GM19023 (cell line): ENCODE data around the gene PHACTR3.
"Not testable (repeated sequence)": the region's sequence is repeated elsewhere in the genome, so short reads cannot be mapped to it uniquely, and the experiment has no call there.

ENCODE experiments used
- ATAC-seq: cut with Tn5 transposase; IDR thresholded peaks from one replicate; pipeline ENCODE4 v1.9.1; 2021; ENCODE audit warnings: mild to moderate bottlenecking, moderate library complexity; ENCODE audit not compliant: unreplicated experiment

PHACTR3 gene

DNA sequence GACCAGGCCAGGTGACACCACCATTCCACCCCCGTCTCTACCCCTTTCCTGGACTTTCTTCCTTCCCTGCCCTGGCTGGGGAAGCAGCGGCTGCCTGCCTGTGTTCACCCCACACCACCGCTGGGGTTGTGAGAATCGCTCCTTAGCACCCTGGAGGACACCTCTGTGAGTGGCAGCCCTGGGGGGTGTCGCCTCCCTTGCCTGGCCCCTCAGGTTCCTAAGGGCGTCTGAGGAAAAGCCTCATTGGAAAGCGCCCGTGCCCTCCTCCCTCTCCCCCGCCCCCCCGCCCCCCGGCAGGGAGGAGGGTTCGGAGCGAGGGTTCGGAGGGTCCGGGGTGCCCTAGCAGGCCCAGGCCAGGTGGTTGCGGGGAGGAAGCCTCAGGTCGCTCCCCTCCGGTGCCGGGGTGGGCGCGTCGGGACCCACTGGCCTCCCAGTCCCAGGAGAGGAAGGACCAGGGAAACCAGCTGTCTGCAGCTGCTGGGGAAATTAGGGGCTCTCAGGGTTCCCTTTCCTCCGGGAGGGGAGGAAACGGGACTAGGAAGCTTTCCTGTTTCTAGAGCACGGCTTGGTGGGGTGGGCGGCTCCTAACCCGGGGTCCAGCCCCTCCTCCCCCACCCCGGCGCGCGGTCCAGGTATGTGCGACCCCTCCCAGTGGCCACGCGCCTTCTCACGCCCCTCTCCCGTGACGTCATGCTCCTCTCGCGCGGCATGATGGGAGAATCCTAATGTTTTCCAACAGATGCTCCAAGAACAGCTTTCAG lies at the start of gene PHACTR3:
PHACTR3 (plus strand) TSS at position 760 of the 761 bp plus-strand sequence. CDS start 475 bp downstream, outside the sequence.
- no peak for ATAC-seq

DNA sequence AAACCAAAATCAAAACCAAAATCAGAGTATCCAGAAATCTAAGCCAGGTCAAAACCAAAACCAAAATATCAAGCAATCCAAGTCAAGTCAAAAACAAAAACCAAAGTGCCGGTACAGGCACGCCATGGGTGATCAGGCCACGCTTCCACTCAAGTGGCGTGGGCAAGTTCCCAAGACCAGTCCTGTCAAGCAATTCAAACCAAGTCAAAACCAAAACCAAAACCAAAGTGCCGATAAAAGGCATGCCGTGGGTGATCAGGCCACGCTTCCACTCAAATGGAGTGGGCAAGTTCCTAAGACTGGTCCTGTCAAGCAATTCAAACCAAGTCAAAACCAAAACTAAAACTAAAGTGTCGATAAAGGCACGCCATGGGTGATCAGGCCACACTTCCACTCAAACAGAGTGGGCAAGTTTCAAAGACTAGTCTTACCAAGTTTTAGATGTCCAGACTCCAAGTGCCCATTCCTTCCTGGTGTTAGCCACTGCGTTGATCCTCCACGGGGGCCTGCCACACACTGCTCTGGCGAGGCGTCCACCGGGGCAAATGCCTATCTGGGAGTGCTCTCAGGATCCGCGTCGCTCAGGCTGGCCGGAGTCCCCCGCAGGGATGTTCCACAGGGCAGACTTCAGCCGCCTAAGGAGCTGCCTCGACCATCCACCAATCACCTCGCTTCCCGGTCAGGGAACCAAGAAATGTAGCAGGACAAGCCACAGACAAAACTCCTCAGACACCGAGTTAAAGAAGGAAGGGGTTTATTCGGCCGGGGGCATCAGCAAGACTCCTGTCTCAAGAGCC lies 46.4 kb upstream of the PHACTR3 start:
- not testable (repeated sequence) for ATAC-seq

DNA sequence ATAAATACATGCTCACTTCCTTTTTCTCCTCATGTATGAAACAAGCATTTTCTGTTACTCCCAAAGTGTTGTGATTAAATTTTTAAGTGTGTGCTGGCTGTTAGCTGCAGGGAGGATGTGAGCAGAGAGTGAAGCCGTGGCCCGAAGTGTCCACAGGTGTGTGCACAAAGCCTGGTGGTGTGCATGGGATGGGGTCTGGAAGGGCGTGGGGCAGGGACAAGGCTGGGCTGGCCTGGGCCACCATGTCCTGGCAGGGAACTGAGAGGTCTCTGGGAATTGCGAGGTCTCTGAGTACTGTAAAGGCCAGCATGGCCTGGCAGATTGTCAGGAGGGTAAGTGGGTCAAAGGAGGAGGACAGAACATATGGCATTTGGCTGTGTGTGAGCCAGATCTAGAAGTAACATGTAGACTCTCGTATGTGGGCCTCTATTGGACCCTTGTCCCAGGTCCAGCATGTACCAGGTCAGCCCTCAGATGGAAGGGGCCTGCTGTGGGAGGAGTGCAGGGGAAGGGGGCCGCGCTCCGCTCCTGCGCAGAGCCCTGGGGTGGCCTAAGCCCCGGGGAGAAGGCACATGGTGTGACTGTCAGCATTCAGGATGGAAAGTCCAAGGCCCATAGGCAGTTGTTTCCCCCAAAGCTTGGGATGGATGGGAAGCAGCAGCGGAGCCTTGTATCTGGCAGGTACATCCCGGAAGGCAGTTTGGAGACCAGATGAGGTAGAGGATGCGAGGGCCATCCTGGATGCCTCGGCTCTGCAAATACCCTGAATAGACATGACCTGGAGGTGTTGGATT lies 45.1 kb upstream of the PHACTR3 start:
- no peak for ATAC-seq

DNA sequence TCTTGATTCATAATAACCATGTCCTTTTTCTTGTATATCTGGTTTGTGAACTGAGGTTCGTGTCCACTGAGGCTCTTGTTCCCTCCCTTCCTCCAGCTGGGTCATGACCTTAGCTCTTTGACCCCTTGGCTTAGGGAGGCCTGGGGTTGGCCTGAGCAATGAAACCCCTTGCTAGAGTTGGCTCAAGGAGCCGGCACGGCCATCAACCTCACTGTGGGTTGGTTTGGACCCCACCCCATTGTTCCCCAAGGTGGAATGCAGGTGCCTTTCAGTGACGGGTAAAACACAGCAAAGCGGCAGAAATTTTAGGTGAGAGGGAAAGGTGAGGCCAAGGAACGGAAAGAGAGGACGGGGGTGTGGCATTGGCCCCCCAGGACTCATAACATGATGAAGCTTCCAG lies 44.5 kb upstream of the PHACTR3 start:
- ATAC-seq: no peak

DNA sequence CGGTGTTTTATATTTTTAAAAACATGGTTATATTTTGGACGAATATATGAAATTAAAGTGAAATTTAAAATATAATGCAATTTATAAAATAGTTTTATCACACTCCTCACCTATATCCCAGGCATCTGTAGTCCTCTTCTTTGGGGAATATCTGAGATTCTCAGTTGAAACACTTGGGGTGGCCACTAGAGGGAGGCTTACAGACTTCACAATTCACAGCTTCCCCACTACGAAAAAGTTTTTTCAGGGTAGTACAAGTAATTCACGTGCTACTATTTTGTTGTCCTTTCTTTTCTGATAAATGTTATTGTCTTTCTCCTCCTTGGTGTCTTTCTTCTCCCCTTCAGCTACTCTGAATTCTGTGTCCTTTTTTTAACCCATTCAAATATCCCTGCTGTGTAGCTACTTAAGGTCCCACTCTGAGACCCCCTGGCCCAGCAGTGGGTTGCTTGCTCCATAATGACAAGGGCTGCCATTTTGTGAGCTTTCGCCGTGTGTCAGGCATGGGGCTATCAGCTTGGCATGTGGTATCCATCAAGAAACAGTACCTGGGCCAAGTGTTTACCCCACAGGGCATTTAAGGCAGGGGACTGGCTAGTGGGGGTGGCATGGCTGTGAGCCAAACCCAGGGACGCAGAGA lies 43.6 kb upstream of the PHACTR3 start:
- ATAC-seq: no peak

DNA sequence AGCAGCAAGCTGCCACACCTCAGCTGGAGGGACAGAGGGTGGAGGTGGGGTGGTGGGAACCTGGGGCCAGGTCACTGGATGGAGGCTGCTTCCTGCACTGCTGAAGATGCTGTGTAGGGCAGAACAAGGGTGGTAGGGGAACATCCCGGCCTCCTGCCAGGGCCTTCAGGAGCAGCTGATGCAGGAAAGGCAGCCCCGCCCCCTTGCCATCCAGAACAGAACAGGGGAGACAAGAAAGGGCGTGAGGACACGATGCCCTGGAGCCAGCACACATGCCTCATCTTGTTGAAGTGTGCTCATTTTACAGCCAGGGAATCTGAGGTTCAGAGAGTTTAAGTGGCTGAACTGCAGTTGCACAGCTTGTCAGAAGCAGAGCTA lies 43.1 kb upstream of the PHACTR3 start:
- ATAC-seq: no peak

DNA sequence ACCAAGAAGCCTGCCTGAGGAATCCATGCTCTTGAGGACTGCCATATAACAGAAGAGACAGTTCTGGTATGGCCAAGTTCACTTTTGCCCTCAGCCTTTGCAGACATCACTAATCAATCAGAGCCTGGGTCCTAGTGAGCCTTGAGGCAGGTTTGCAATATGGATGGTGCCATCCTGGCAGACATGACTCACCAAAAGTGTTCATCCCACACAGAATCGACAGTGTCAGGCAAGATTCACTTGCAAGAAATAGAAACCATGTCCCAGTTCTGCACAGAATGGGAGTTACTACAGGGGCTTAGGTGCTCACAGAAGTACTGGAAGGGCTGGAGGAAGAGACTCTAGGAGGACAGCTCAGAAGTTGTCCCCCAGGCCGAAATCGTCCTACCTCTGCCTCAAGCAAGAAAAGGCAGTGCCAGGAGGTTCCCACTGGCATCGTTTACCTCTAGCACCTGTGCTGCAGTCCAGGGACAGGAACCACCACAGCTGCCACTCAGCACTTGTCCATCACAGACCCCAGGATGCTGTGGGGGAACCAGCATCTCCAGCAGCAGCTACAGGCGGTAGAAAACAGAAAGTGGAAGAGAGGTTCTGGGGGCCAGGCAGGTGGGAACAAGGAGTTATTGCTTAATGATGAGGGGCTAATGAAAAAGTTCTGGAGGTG lies 42.6 kb upstream of the PHACTR3 start:
- ATAC-seq: no peak

DNA sequence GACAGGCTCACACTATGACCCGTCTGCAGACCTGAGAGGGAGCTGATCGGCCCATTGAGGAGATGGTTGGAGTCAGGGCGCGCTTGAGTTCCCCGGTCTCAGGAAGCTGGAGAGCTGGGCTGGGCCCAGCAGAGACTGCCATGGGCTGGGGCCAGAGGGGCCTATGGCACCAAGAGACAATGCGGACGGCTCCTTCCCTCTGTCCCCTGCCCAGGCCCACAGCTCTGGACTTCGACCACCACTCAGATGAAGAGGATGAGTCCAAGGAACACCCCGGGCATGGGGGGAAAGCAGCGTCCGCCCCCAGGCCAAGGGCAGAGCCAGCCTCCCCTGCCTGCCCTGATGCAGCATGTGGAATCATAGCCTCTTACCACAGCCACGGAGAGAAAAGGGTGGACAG lies 40.2 kb upstream of the PHACTR3 start:
- no peak for ATAC-seq

DNA sequence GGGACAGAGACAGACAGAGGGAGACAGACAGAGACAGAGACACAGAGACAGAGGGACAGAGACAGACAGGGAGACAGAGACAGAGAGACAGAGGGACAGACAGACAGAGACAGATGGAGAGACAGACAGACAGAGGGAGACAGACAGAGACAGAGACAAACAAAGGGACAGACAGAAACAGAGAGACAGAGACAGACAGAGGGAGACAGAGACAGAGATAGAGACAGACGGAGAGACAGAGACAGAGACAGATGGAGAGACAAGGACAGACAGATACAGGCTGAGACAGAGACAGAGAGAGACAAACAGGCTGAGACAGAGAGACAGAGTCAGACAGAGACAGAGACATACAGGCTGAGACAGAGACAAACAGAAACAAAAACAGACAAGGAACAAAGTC lies 39.4 kb upstream of the PHACTR3 start:
- no peak for ATAC-seq

DNA sequence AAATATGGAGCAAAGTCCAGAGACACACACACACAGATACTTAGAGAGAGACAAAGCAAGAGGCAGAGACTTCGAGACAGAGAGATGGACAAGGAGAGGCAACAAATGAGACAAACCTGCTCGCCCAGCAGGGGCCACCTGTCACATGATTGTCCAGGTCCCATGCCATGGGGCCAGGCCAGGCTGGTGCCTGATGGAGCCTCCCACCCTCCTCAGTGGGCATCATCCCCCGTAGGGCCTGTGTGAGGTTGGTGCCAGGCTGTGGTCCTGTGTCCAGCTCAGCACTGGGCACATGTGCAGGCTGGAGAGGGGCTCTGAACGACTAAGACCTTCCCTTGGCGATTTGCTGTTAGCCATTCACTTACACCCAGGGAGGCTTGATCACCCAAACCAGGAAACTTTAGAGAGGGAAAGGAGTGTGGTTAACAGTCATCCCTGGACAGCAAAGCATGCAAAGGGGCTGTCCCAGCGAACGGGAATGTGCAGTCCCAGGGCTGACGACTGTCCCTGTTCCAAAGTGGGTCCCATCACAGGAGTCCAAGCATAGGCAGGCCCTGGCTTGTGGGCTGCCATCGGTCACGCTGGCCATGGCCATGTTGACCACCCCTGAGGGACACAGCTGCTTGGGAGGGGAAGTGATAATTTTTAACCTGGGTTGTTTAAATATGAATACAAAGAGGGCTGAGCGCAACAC lies 38.4 kb upstream of the PHACTR3 start:
- no peak for ATAC-seq

DNA sequence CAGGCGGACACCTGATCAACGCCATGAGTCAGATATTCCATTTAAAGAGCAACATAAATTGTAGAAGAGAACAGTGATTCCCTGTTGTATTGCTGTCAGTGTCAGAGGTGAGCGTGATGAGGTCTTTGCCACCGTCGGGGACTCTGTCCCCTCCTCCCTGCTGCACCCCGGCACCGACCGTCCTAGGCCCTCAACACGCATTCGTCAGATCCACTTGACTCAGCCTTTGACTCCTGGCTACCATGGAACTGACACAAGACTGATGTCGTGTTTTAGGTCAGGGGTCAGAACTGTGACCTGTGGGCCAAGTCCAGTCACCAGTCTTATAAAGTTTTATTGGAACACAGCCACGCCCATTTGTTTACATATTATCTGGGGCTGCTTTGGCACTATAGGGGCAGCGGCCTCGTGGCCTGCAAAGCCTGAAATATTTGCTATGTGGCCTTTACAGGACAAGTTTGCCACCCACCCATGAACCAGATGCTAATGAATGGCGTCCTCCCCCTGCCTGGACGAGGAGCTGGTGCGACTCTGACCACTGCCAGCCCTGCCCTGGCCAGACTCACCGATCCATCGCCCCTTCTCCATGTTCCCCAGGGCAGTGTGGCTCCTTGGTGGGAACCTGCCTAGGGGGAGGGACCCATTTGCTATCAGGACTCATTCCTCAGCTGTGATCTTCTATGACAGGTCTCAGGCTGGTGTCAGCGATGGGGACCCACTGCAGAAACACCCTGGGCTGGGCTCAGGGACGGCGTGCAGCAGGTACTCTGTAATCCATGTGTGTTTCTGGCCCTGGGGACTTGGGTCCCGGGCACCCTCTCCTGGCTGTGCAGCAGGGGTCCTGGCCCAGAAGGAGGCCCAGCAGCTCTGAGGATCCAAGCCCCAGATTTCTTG lies 37.5 kb upstream of the PHACTR3 start:
- no peak for ATAC-seq

DNA sequence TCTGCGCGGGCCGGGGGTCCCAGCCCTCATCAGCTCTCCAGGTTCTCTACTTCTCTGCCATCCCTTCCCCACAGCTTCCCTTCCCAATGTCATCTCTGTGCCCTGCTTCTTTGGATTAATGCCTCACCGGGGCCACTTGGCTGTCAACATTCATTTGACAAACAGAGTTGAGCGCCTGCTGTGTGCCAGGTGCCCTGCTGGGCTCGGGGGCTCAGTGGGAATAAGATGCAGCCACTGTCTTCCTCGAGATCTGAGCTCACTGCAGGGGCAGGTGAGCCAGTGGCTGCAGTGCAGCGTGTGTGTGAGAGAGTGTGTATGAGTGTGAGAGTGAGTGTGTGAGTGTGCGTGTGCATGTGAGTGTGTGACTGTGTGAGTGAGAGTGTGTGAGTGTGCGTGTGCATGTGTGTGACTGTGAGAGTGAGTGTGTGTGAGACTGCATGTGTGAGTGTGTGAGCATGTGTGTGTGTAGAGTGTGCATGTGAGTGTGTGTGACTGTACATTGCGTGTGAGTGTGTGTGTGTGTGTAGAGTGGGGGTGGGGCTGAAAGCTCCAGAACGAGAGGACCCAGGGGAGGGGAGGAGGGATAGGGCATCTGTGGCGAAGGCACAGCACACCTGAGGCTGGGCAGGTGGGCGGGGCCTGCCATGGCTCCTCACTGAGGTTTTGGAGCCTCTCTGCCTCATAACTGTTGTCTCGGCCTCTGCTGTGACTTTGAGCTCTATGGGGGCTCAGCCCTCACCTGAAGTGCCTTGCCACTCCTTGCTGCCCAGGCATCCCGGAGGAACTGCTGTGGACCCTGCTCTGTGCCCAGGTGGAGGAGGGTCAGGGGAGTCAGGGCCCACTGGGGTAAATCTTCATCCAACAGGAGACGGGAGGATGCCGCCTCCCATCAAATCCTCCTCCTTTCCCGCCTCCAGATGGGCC lies 36.5 kb upstream of the PHACTR3 start:
- no peak for ATAC-seq

DNA sequence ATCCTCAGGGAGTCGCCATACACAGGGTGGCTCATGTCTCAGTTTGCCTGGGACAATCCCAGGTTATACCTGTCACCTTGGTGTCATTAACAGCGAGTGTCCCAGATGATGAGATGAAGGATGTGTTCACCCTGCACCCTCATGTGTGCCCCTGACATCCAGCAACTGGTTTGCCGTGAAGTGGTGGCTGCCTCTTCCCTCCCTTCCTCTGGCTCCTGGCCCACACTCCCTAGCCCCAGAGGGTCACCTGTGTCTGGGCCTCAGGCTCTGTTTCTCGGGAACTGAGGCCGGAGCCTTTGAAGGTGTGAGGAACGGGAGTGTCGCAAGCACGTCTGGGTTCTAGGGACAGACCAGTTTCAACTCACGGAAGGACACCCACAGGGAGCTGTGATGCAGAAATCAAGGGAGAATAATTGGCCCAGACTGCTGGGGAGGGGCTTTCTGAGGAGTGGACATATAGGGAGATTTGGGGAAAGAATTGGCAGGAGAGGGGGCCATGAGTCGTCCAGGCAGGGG lies 35.8 kb upstream of the PHACTR3 start:
- ATAC-seq: no peak

DNA sequence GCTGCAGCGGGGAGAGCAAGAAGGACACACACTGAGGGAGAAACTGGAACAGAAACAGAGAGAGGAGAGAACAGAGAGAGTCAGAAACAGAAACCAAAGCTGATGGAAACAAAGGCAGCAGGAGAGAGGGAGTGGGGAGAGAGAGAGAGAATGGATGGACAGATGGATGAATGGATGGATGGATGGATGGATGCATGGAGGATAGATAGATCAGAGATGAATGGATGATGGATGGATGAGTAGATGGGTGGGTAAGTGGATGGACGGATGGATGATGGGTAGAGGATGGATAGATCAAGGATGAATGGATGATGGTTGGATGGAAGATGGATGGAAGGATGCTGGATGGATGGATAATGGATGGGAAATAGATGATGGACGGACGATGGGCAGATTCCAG lies 35.0 kb upstream of the PHACTR3 start:
- ATAC-seq: no peak

DNA sequence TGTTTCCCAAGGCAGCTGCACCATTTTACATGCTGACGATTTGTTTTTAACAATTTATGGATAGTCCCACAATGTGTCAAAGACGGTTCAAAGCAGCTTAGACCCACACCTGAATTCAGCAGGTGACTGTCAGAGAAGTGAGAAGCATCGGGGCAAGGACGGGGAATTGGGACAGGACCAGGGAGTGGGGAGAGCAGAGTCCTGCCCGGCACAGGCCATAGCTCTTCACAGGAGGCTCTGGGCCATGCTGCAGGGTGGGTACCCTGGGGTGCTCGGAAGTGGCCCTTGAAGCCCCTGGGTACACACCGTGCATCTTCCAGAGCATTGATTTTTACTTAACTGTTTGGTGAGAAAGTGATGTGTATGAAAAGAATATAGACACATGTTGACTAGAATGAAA lies 33.2 kb upstream of the PHACTR3 start:
- no peak for ATAC-seq

DNA sequence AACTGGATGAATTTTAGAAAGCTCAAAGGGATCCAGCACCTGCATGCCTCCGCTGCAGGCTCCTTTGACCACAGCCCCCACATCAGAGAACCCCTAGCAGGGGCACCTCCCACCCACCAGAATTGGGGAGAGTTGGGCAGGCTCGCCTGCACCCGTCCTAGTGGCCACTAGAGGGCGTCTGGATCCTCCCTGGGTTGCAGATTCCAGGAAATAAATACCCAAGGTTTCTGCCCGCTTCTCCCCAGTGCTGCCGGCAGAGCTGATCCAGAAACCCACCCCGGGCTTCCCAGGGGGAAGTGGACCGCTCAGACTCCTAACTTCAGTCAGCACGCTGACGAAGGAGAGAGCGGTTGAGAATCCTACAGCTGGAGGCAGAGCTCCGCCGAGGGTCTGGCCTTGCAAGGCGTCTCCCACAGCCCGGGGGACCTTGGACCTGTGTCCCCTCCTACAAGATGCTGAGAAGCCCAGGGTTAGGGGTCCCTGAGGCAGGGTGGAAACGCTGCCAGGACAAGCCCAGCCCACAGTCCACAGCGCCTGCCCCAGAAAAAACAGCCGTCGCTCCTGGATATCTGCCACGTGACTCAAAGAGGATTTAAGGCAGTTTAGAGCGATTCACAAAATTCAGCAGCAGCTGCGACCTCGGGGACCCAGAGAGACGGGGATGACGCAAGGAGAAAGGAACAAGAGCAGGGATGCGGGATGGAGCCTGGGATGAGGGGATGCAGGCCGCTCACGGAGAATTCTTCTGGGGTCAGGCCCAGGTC lies 32.6 kb upstream of the PHACTR3 start:
- ATAC-seq: peak; percentile 63

DNA sequence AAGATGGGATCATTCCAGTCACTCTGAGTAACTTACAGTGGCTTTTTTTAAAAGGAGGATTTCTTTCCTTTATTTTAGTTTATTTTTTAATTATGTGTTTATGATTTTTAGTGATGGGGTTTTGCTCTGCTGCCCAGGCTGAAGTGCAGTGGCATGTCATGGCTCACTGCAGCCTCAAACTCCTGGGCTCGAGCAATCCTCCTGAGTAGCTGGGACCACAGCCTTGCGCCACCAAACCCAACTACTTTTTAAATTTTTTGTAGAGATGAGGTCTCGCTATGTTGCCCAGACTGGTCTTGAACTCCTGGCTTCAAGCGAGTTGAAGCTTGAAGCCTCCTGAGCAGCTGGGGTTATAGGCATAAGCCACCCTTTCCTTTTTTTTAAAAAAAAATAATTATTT lies 31.8 kb upstream of the PHACTR3 start:
- no peak for ATAC-seq
